ENCODE measurements around the gene ME1. TPM values are rescaled to one million over a fixed set of nuclear protein-coding genes. Genes with fewer than 3 reads are reported as not detected.

ME1 gene
- total RNA-seq, 1 experiment from 2014 or later: 40.5 TPM

DNA sequence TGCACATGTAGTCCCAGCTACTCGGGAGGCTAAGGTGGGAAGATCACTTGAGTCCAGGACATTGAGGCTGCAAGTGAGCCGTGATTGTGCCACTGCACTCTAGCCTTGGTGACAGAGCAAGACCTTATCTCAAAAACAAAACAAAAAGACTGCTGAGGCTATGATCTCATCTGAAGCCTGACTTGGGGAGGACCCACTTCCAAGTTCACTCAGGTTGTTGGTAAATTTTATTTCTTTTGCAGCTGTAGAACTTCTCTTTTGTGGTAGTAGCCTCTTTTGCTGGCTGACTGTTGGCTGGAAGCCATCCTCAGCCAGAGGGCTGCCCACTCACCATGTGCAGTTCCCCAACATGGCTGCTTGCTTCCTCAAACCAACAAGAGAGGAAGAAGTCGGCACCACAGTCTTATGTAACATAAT, 36.8 kb upstream of the ME1 start (continued):
- no peak for TF ChIP-seq POLR2AphosphoS5 (IDR thresholded peaks at IDR 0.05; ENCODE audit: low read depth, low read length)

DNA sequence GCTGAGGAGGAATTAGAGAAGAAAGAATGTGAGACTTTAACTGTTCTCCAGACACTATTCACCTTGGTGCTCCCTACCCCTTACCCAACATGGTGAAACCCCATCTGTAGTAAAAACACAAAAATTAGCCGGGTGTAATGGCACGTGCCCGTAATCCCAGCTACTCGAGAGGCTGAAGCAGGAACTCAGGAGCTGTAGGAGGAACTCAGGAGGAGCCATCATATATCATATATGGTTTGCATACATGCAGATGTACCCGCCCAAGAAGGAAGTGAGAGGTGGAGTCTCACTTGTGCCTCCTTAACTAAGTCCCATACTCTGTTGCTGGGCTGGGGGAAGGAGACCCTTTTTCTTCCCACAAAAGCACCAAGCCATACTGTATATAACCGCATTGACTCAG, 35.5 kb upstream of the ME1 start:
- Histone ChIP-seq H3K9ac (ENCODE audit: low read length) (no peak overlapping the region), H3K27ac (ENCODE audit: low read depth, low read length) (no peak overlapping the region), H3K79me2 (ENCODE audit: insufficient read depth, low read length) (no peaks in the 10 kb centered on the region), H3K9me2 (ENCODE audit: insufficient read depth) (no peaks in the 10 kb centered on the region), H3K9me3 (ENCODE audit: control insufficient read depth in 1 of 2, insufficient read depth in 1 of 2, low read depth in 1 of 2, low read length in 2 of 2) (no peaks in the 10 kb centered on the region), H3K4me3 (replicated peaks in 1 of 2; ENCODE audit: low read depth in 1 of 2, low read length in 2 of 2) (no peak overlapping the region), H3K4me1 (ENCODE audit: control insufficient read depth in 1 of 2, insufficient read depth in 2 of 2, low read length in 2 of 2) (no peaks in the 10 kb centered on the region), H3K36me3 (ENCODE audit: control insufficient read depth in 1 of 2, insufficient read depth in 2 of 2, low read length in 2 of 2) (no peaks in the 10 kb centered on the region), H2AFZ (ENCODE audit: low read depth, low read length, poor library complexity, severe bottlenecking) (no peak overlapping the region), H3K27me3 (ENCODE audit: insufficient read depth, low read length) (no peaks in the 10 kb centered on the region), H4K20me1 (ENCODE audit: insufficient read depth) (no peaks in the 10 kb centered on the region), H3K4me2 (ENCODE audit: low read length) (no peak overlapping the region)
- BruUV-seq (replicated peaks): no TSS peak
- intact Hi-C loops (cut with micrococcal nuclease): no loop called here
- CTCF ChIA-PET: no interaction called here
- DNase-seq (ENCODE audit: low read depth, low spot score): no peak
- TF ChIP-seq, protein P1, sequence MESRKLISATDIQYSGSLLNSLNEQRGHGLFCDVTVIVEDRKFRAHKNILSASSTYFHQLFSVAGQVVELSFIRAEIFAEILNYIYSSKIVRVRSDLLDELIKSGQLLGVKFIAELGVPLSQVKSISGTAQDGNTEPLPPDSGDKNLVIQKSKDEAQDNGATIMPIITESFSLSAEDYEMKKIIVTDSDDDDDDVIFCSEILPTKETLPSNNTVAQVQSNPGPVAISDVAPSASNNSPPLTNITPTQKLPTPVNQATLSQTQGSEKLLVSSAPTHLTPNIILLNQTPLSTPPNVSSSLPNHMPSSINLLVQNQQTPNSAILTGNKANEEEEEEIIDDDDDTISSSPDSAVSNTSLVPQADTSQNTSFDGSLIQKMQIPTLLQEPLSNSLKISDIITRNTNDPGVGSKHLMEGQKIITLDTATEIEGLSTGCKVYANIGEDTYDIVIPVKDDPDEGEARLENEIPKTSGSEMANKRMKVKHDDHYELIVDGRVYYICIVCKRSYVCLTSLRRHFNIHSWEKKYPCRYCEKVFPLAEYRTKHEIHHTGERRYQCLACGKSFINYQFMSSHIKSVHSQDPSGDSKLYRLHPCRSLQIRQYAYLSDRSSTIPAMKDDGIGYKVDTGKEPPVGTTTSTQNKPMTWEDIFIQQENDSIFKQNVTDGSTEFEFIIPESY (IDR thresholded peaks at IDR 0.05; ENCODE audit: extremely low read depth, insufficient replicate concordance, low read length): no peak
- TF ChIP-seq CEBPB (IDR thresholded peaks at IDR 0.05; ENCODE audit: low read depth) (no peak), SP1 (IDR thresholded peaks at IDR 0.05; ENCODE audit: low read depth) (no peak), YY1 (IDR thresholded peaks at IDR 0.05; ENCODE audit: extremely low read depth, insufficient replicate concordance, low read depth, low read length) (no peak), ELF1 (IDR thresholded peaks at IDR 0.05; ENCODE audit: borderline replicate concordance, low read depth) (no peak), EZH2phosphoT487 (IDR thresholded peaks at IDR 0.05; ENCODE audit: borderline replicate concordance) (no peak), EGR1 (IDR thresholded peaks at IDR 0.05; ENCODE audit: low read depth) (no peak), TCF7L2 (IDR thresholded peaks at IDR 0.05; ENCODE audit: borderline replicate concordance, extremely low read depth, insufficient read depth, insufficient read length) (no peak), EZH2 (IDR thresholded peaks at IDR 0.05) (no peak), POLR2AphosphoS5 (IDR thresholded peaks at IDR 0.05; ENCODE audit: low read depth, low read length) (no peak), CBX3 (IDR thresholded peaks at IDR 0.05; ENCODE audit: low read depth) (no peak), JUND (IDR thresholded peaks at IDR 0.05) (no peak), ZFX (IDR thresholded peaks at IDR 0.05) (no peak), SIN3A (IDR thresholded peaks at IDR 0.05; ENCODE audit: low read depth) (no peak), FOSL1 (IDR thresholded peaks at IDR 0.05; ENCODE audit: low read depth) (no peak), POLR2A (IDR thresholded peaks at IDR 0.05; ENCODE audit: borderline replicate concordance, extremely low read depth, insufficient read depth, insufficient read length) (no peak), RAD21 (IDR thresholded peaks at IDR 0.05; ENCODE audit: low read depth) (no peak), SRF (IDR thresholded peaks at IDR 0.05; ENCODE audit: low read depth) (no peak)
- TF ChIP-seq, protein P2, sequence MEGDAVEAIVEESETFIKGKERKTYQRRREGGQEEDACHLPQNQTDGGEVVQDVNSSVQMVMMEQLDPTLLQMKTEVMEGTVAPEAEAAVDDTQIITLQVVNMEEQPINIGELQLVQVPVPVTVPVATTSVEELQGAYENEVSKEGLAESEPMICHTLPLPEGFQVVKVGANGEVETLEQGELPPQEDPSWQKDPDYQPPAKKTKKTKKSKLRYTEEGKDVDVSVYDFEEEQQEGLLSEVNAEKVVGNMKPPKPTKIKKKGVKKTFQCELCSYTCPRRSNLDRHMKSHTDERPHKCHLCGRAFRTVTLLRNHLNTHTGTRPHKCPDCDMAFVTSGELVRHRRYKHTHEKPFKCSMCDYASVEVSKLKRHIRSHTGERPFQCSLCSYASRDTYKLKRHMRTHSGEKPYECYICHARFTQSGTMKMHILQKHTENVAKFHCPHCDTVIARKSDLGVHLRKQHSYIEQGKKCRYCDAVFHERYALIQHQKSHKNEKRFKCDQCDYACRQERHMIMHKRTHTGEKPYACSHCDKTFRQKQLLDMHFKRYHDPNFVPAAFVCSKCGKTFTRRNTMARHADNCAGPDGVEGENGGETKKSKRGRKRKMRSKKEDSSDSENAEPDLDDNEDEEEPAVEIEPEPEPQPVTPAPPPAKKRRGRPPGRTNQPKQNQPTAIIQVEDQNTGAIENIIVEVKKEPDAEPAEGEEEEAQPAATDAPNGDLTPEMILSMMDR (IDR thresholded peaks at IDR 0.05 in 2 of 3, conservative IDR thresholded peaks at IDR 0.05 in 1 of 3; ENCODE audit: borderline replicate concordance in 1 of 3, insufficient read depth in 1 of 3, low read depth in 2 of 3, low read length in 2 of 3): no peak
- TF ChIP-seq, protein P3, sequence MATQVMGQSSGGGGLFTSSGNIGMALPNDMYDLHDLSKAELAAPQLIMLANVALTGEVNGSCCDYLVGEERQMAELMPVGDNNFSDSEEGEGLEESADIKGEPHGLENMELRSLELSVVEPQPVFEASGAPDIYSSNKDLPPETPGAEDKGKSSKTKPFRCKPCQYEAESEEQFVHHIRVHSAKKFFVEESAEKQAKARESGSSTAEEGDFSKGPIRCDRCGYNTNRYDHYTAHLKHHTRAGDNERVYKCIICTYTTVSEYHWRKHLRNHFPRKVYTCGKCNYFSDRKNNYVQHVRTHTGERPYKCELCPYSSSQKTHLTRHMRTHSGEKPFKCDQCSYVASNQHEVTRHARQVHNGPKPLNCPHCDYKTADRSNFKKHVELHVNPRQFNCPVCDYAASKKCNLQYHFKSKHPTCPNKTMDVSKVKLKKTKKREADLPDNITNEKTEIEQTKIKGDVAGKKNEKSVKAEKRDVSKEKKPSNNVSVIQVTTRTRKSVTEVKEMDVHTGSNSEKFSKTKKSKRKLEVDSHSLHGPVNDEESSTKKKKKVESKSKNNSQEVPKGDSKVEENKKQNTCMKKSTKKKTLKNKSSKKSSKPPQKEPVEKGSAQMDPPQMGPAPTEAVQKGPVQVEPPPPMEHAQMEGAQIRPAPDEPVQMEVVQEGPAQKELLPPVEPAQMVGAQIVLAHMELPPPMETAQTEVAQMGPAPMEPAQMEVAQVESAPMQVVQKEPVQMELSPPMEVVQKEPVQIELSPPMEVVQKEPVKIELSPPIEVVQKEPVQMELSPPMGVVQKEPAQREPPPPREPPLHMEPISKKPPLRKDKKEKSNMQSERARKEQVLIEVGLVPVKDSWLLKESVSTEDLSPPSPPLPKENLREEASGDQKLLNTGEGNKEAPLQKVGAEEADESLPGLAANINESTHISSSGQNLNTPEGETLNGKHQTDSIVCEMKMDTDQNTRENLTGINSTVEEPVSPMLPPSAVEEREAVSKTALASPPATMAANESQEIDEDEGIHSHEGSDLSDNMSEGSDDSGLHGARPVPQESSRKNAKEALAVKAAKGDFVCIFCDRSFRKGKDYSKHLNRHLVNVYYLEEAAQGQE (IDR thresholded peaks at IDR 0.05; ENCODE audit: low read depth): no peak
- POLR2A ChIA-PET: no interaction called here
- ATAC-seq: no peak
- RAD21 ChIA-PET (ENCODE audit: low non-redundant PET in 1 of 2, low total read pairs in 2 of 2, uncharacterized antibody in 2 of 2, unreplicated experiment in 2 of 2): no interaction called here
